ENCODE data around the gene PIRT. TPM values are rescaled to one million over a fixed set of nuclear protein-coding genes. Genes with fewer than 3 reads are reported as not detected.

PIRT gene
- polyA plus RNA-seq, 1 donor = 6.5 TPM

DNA sequence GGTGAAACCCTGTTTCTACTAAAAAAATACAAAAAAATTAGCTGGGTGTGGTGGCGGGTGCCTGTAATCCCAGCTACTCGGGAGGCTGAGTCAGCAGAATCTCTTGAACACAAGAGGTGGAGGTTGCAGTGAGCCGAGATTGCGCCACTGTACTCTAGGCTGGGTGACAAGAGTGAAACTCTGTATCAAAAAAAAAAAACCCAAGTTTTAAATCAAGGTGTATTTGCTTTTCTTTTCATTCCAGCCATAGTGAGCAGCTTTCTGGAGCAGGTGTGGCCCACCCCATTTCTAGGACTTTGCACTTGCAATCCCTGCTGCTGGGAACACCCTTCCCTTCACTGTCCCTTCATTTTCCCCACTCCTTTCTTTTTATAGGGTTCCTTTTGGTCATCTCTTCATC lies 62.8 kb downstream of the PIRT start:
- peaks cover 2% of the 10 kb centered on the region for H3K36me3 ChIP-seq (ENCODE audit: control insufficient read depth, insufficient read depth, low read length)
- DNase-seq = no peak
- peaks cover 7% of the 10 kb centered on the region for H3K9me3 ChIP-seq (ENCODE audit: control insufficient read depth, low read depth, low read length)
- H3K27ac ChIP-seq (ENCODE audit: low read length) = no peak overlapping the region
- no peak overlapping the region for H3K4me3 ChIP-seq (ENCODE audit: low read length)
- WGBS (ENCODE audit: insufficient coverage, low lambda C conversion rate) = no CpG with 5 or more reads among the region's 4 CpGs
- peaks cover 16% of the 10 kb centered on the region for H3K4me1 ChIP-seq (ENCODE audit: control insufficient read depth, insufficient read depth, low read length)
- no peaks in the 10 kb centered on the region for H3K27me3 ChIP-seq (ENCODE audit: control insufficient read depth, insufficient read depth, low read length)

DNA sequence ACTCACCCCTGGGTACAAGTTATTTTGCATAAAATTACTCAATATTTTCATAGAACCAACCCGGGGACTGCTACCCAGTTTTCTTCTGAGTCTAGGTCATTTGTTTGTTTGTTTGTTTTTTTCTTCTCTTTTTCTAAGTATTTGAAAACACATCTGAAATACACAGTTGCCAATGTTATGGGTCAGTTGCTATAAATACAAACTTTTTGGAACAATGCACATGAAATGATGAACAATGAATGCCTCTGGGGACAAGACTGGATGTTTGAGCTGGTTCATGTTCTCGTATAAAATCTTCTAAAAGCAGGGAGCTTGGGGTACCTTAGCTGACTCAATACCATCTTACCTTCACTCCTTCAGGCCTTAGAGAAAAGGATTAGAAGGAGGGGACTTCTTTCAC lies 64.5 kb downstream of the PIRT start:
- no peaks in the 10 kb centered on the region for H3K27me3 ChIP-seq (ENCODE audit: control insufficient read depth, insufficient read depth, low read length)
- no peak overlapping the region for H3K27ac ChIP-seq (ENCODE audit: low read length)
- H3K4me1 ChIP-seq (ENCODE audit: control insufficient read depth, insufficient read depth, low read length) = peaks cover 16% of the 10 kb centered on the region
- H3K9me3 ChIP-seq (ENCODE audit: control insufficient read depth, low read depth, low read length) = peaks cover 7% of the 10 kb centered on the region
- WGBS (ENCODE audit: insufficient coverage, low lambda C conversion rate) = 90% methylated on average over 1 of the region's 2 CpGs
- no peak for DNase-seq
- peaks cover 9% of the 10 kb centered on the region for H3K36me3 ChIP-seq (ENCODE audit: control insufficient read depth, insufficient read depth, low read length)
- no peak overlapping the region for H3K4me3 ChIP-seq (ENCODE audit: low read length)

Other genes starting within 250 kb of the PIRT start
- gene MYH3, start 180.8 kb downstream of the PIRT start, polyA plus RNA-seq = 26.7 TPM
- gene SCO1, start 140.6 kb downstream of the PIRT start, polyA plus RNA-seq = 43.9 TPM
- gene ADPRM, start 140.5 kb downstream of the PIRT start, polyA plus RNA-seq = 23.5 TPM
- gene TMEM220, start 108.1 kb downstream of the PIRT start, polyA plus RNA-seq = 39.7 TPM
- 3.5 TPM for gene TMEM238L, start 34.0 kb downstream of the PIRT start, polyA plus RNA-seq